ENCODE measurements around the gene CUL1.

CUL1 gene

GRCh38 chr7:148790850-148791249, 92.1 kb downstream of the CUL1 start:
- DNase-seq (ENCODE audit: extremely low spot score), result no peak
- ChIA-PET CTCF (interaction anchor here (0.5 kb wide), 1 partner anchor 311 kb away, joined by 3 read pairs; no protein-coding TSS in a partner anchor), POLR2A (no interaction called here)

DNA sequence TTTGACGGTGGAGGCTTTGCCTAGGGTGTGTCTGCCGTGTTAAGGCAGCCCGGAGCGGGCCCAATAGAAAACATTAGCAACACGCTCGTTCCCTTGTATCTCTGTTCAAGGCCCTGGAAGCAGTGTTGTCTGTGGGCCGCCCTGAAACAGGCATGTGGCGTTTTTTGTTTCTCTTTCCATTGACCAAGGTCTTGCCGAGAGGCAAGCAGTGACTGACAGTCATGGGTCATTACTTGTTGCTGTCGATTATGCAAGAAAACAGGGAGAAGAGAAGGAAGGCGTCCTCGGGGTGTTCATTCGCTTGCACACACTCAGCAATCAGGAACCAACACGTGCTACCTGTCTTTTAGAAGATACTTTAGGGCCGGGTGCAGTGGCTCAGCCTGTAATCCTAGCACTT, 92.8 kb downstream of the CUL1 start:
- no peak for TF ChIP-seq ELF4 (IDR thresholded peaks at IDR 0.05)
- no peak for TF ChIP-seq FOXA1 (IDR thresholded peaks at IDR 0.05)
- no peak for TF ChIP-seq SP1 (IDR thresholded peaks at IDR 0.05)
- POLR2A ChIA-PET, result no interaction called here
- CTCF ChIA-PET, result no interaction called here

More at GRCh38 chr7:148790850-148791249, 92.1 kb downstream of the CUL1 start:
- TF ChIP-seq, protein P1, sequence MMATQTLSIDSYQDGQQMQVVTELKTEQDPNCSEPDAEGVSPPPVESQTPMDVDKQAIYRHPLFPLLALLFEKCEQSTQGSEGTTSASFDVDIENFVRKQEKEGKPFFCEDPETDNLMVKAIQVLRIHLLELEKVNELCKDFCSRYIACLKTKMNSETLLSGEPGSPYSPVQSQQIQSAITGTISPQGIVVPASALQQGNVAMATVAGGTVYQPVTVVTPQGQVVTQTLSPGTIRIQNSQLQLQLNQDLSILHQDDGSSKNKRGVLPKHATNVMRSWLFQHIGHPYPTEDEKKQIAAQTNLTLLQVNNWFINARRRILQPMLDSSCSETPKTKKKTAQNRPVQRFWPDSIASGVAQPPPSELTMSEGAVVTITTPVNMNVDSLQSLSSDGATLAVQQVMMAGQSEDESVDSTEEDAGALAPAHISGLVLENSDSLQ (IDR thresholded peaks at IDR 0.05), result no peak
- TF ChIP-seq FOXA1 (IDR thresholded peaks at IDR 0.05) (no peak), BHLHE40 (IDR thresholded peaks at IDR 0.05; ENCODE audit: borderline replicate concordance) (no peak), FOXK2 (IDR thresholded peaks at IDR 0.05) (no peak), SUZ12 (IDR thresholded peaks at IDR 0.05) (no peak), ZNF384 (IDR thresholded peaks at IDR 0.05) (no peak), TARDBP (IDR thresholded peaks at IDR 0.05) (no peak), LEF1 (IDR thresholded peaks at IDR 0.05; ENCODE audit: borderline replicate concordance) (no peak), ARNT (IDR thresholded peaks at IDR 0.05) (no peak), FOXM1 (IDR thresholded peaks at IDR 0.05; ENCODE audit: borderline replicate concordance) (no peak), NFRKB (IDR thresholded peaks at IDR 0.05) (no peak), L3MBTL2 (conservative IDR thresholded peaks at IDR 0.05) (no peak), HDGF (IDR thresholded peaks at IDR 0.05; ENCODE audit: borderline replicate concordance) (no peak), SP1 (IDR thresholded peaks at IDR 0.05) (no peak), ELF4 (IDR thresholded peaks at IDR 0.05) (no peak), CTBP1 (IDR thresholded peaks at IDR 0.05; ENCODE audit: borderline replicate concordance) (no peak)

GRCh38 chr7:148793590-148793989, 94.9 kb downstream of the CUL1 start:
- no peak for TF ChIP-seq NFRKB (IDR thresholded peaks at IDR 0.05)
- no peak for TF ChIP-seq LEF1 (IDR thresholded peaks at IDR 0.05; ENCODE audit: borderline replicate concordance)
- TF ChIP-seq ZNF384 (IDR thresholded peaks at IDR 0.05), result no peak
- TF ChIP-seq CTBP1 (IDR thresholded peaks at IDR 0.05; ENCODE audit: borderline replicate concordance), result no peak
- no peak for TF ChIP-seq SP1 (IDR thresholded peaks at IDR 0.05)
- no peak for TF ChIP-seq BHLHE40 (IDR thresholded peaks at IDR 0.05; ENCODE audit: borderline replicate concordance)
- no peak for TF ChIP-seq ELF4 (IDR thresholded peaks at IDR 0.05)
- no peak for TF ChIP-seq TARDBP (IDR thresholded peaks at IDR 0.05)
- no peak for TF ChIP-seq L3MBTL2 (conservative IDR thresholded peaks at IDR 0.05)
- TF ChIP-seq, protein P1 (IDR thresholded peaks at IDR 0.05), result no peak
- no peak for TF ChIP-seq SUZ12 (IDR thresholded peaks at IDR 0.05)
- no peak for TF ChIP-seq HDGF (IDR thresholded peaks at IDR 0.05; ENCODE audit: borderline replicate concordance)
- TF ChIP-seq FOXM1 (IDR thresholded peaks at IDR 0.05; ENCODE audit: borderline replicate concordance), result no peak
- TF ChIP-seq FOXA1 (IDR thresholded peaks at IDR 0.05), result no peak
- CTCF ChIA-PET, result no interaction called here
- POLR2A ChIA-PET, result interaction anchor here (1.1 kb wide), 1 partner anchor 95 kb away, joined by 7 read pairs; the partner anchor contains the start of gene CUL1
- no peak for DNase-seq (ENCODE audit: extremely low spot score)

More for the DNA sequence above, 92.8 kb downstream of the CUL1 start:
- DNase-seq (ENCODE audit: extremely low spot score), result no peak

DNA sequence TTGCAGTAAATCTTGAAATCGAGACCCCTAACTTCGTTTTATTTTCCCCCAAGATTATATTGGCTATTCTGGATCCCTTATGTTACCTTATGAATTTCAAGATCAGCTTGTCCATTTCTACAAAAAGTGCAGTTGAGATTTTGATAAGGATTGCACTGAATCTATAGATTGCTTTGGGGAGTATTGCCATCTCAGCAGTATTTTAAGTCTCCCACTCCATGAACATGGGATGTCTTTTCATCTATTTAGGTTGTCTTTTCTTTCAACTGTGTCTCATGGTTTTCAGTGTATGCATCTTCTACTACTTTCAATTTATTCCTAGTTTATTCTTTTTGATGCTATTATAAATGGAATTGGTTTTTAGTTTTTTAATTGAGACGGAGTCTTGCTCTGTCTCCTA, 95.8 kb downstream of the CUL1 start:
- CTCF ChIA-PET, result no interaction called here
- TF ChIP-seq ZNF384 (IDR thresholded peaks at IDR 0.05), result no peak
- TF ChIP-seq FOXA1 (IDR thresholded peaks at IDR 0.05), result no peak
- no peak for TF ChIP-seq LEF1 (IDR thresholded peaks at IDR 0.05; ENCODE audit: borderline replicate concordance)
- no peak for TF ChIP-seq SP1 (IDR thresholded peaks at IDR 0.05)
- TF ChIP-seq BHLHE40 (IDR thresholded peaks at IDR 0.05; ENCODE audit: borderline replicate concordance), result no peak
- no peak for TF ChIP-seq L3MBTL2 (conservative IDR thresholded peaks at IDR 0.05)
- no peak for TF ChIP-seq FOXM1 (IDR thresholded peaks at IDR 0.05; ENCODE audit: borderline replicate concordance)
- no peak for TF ChIP-seq NFRKB (IDR thresholded peaks at IDR 0.05)
- TF ChIP-seq FOXK2 (IDR thresholded peaks at IDR 0.05), result no peak
- TF ChIP-seq, protein P1 (IDR thresholded peaks at IDR 0.05), result no peak
- TF ChIP-seq ELF4 (IDR thresholded peaks at IDR 0.05), result no peak
- TF ChIP-seq SUZ12 (IDR thresholded peaks at IDR 0.05), result no peak
- TF ChIP-seq ARNT (IDR thresholded peaks at IDR 0.05), result no peak
- no peak for TF ChIP-seq TARDBP (IDR thresholded peaks at IDR 0.05)
- TF ChIP-seq CTBP1 (IDR thresholded peaks at IDR 0.05; ENCODE audit: borderline replicate concordance), result no peak
- no peak for TF ChIP-seq HDGF (IDR thresholded peaks at IDR 0.05; ENCODE audit: borderline replicate concordance)
- no peak for DNase-seq (ENCODE audit: extremely low spot score)
- POLR2A ChIA-PET, result no interaction called here

GRCh38 chr7:148796841-148797240, 98.1 kb downstream of the CUL1 start:
- CTCF ChIA-PET, result no interaction called here
- TF ChIP-seq SUZ12 (IDR thresholded peaks at IDR 0.05) (no peak), FOXM1 (IDR thresholded peaks at IDR 0.05; ENCODE audit: borderline replicate concordance) (no peak), FOXK2 (IDR thresholded peaks at IDR 0.05) (no peak), TARDBP (IDR thresholded peaks at IDR 0.05) (no peak), HDGF (IDR thresholded peaks at IDR 0.05; ENCODE audit: borderline replicate concordance) (no peak), CTBP1 (IDR thresholded peaks at IDR 0.05; ENCODE audit: borderline replicate concordance) (no peak), BHLHE40 (IDR thresholded peaks at IDR 0.05; ENCODE audit: borderline replicate concordance) (no peak), ELF4 (IDR thresholded peaks at IDR 0.05) (no peak), ZNF384 (IDR thresholded peaks at IDR 0.05) (no peak), SP1 (IDR thresholded peaks at IDR 0.05) (no peak), ARNT (IDR thresholded peaks at IDR 0.05) (no peak), FOXA1 (IDR thresholded peaks at IDR 0.05) (no peak), L3MBTL2 (conservative IDR thresholded peaks at IDR 0.05) (no peak), NFRKB (IDR thresholded peaks at IDR 0.05) (no peak)
- TF ChIP-seq, protein P1 (IDR thresholded peaks at IDR 0.05), result no peak
- POLR2A ChIA-PET, result interaction anchor here (1.0 kb wide), 1 partner anchor 10 kb away, joined by 3 read pairs; no protein-coding TSS in a partner anchor
- no peak for DNase-seq (ENCODE audit: extremely low spot score)

Data from HEK293T (cell line).